Sigmoid colon (tissue), 7 donors: ENCODE results near the gene ZNF275. TPM values are rescaled to one million over a fixed set of nuclear protein-coding genes. Genes with fewer than 3 reads are reported as not detected.

Source experiments
- DNase-seq: peaks from one replicate; pipeline ENCODE4 v3.0.0-alpha.2; 2019
- H3K27ac ChIP-seq, 4 donors: fragments of 200-600 bp; sonication (generic); one replicate each; pipeline ENCODE4 v1.5.1; 2016 to 2019; ENCODE audit warnings: mild to moderate bottlenecking in 1 of 4
- H3K27me3 ChIP-seq, 3 donors: fragments of 200-600 bp; sonication (generic); one replicate each; pipeline ENCODE4 v1.5.1; 2019; ENCODE audit warnings: mild to moderate bottlenecking in 1 of 3
- H3K36me3 ChIP-seq, 4 donors: fragments of 200-600 bp; sonication (generic); one replicate each; pipeline ENCODE4 v1.5.1; 2016 to 2019
- H3K4me1 ChIP-seq, 4 donors: fragments of 200-600 bp; sonication (generic); one replicate each; pipeline ENCODE4 v1.5.1; 2017 to 2019
- H3K4me3 ChIP-seq, 4 donors: fragments of 200-600 bp; sonication (generic); one replicate each; pipeline ENCODE4 v1.5.1; 2017 to 2019; ENCODE audit warnings: mild to moderate bottlenecking in 2 of 4, moderate library complexity in 1 of 4
- H3K9me3 ChIP-seq, 4 donors: fragments of 200-600 bp in 3 of 4; sonication (generic) in 3 of 4; one replicate each; pipeline versions ENCODE4 v1.5.1 to v1.6.1; 2013 to 2019
- CTCF ChIP-seq, 4 experiments: fragments of 450-650 bp in 3 of 4; fragments of 200-600 bp in 1 of 4; IDR thresholded peaks; one replicate each; pipeline ENCODE4 v1.5.1; 2016 to 2019; ENCODE audit warnings: antibody characterized with exemption in 4 of 4, mild to moderate bottlenecking in 3 of 4, moderate library complexity in 2 of 4
- EP300 ChIP-seq, 4 donors: sonication (generic); formaldehyde crosslinking; IDR thresholded peaks; one replicate each; pipeline ENCODE4 v1.6.1; 2017; ENCODE audit warnings: antibody characterized with exemption in 4 of 4
- POLR2A ChIP-seq, 2 donors: fragments of 450-650 bp; IDR thresholded peaks; one replicate each; pipeline ENCODE4 v1.6.1; 2016; ENCODE audit warnings: antibody characterized with exemption in 2 of 2, mild to moderate bottlenecking in 2 of 2, moderate library complexity in 2 of 2
- POLR2AphosphoS5 ChIP-seq, 4 donors: sonication (generic); formaldehyde crosslinking; IDR thresholded peaks; one replicate each; pipeline ENCODE4 v1.6.1; 2017; ENCODE audit warnings: antibody characterized with exemption in 4 of 4
- WGBS, 2 donors: extraction: QIAGEN DNeasy Blood & Tissue Kit; methylation state at CpG; one replicate each; pipeline ENCODE4 v1.1.7; 2013; 5-methylcytosine and 5-hydroxymethylcytosine counted together
- intact Hi-C: fragments of 100-400 bp; cut with DNase I; formaldehyde crosslinking; loops from one replicate; pipeline ENCODE4 v1.15.1; 2023
- polyA plus RNA-seq, 3 donors: library from polyadenylated mRNA; stranded (reverse); fragments of 200-250 nt; gene quantifications; one replicate each; pipeline ENCODE4 v1.2.3, GENCODE V29; 2013
- total RNA-seq, 4 donors: library from RNA; depleted of rRNA; stranded (reverse); fragments of >200 nt; gene quantifications; one replicate each; pipeline ENCODE4 v1.1.0, GENCODE V29; 2016
- donor health status: healthy with polysubstance abuse.
- donor health status: Bipolar disorder and iron deficiency.
- donor health status: healthy.

The ZNF275 gene
- total and polyA plus RNA-seq, 7 donors, result 1.4 to 13.3 (median 8.6) TPM

GRCh38 chrX:153357877-153358276 is 23.9 kb downstream of the ZNF275 start:
- Histone ChIP-seq H3K9me3 (no peaks in the 10 kb centered on the region), H3K27ac (no peak overlapping the region), H3K4me1 (no peaks in the 10 kb centered on the region), H3K36me3 (no peaks in the 10 kb centered on the region), H3K4me3 (no peak overlapping the region), H3K27me3 (no peaks in the 10 kb centered on the region)
- TF ChIP-seq CTCF (IDR thresholded peaks at IDR 0.05) (no peak), POLR2A (IDR thresholded peaks at IDR 0.05) (no peak), POLR2AphosphoS5 (IDR thresholded peaks at IDR 0.05) (no peak), EP300 (IDR thresholded peaks at IDR 0.05) (no peak)
- intact Hi-C loops, result no loop called here
- no peak for DNase-seq
- 94 to 100% methylated on average over 1 of the region's 1 CpG for WGBS, 2 donors

GRCh38 chrX:153361781-153362397 is 27.9 kb downstream of the ZNF275 start:
- no peak for TF ChIP-seq POLR2A (IDR thresholded peaks at IDR 0.05)
- no peak for TF ChIP-seq EP300 (IDR thresholded peaks at IDR 0.05)
- no peak for TF ChIP-seq POLR2AphosphoS5 (IDR thresholded peaks at IDR 0.05)
- no peak for TF ChIP-seq CTCF (IDR thresholded peaks at IDR 0.05)
- 53 to 66% methylated on average over 2 of the region's 2 CpGs for WGBS, 2 donors
- no peaks in the 10 kb centered on the region for H3K4me1 ChIP-seq
- no peak overlapping the region for H3K4me3 ChIP-seq
- H3K27ac ChIP-seq, result no peak overlapping the region
- H3K27me3 ChIP-seq, result no peaks in the 10 kb centered on the region
- H3K9me3 ChIP-seq, result no peaks in the 10 kb centered on the region
- H3K36me3 ChIP-seq, result no peaks in the 10 kb centered on the region
- intact Hi-C loops, result no loop called here
- DNase-seq, result no peak

GRCh38 chrX:153365670-153366069 is 31.7 kb downstream of the ZNF275 start:
- no peak for DNase-seq
- 77 to 84% methylated on average over 4 of the region's 4 CpGs for WGBS, 2 donors
- Histone ChIP-seq H3K4me1 (no peaks in the 10 kb centered on the region), H3K27ac (no peak overlapping the region), H3K9me3 (no peaks in the 10 kb centered on the region), H3K4me3 (no peak overlapping the region), H3K36me3 (no peaks in the 10 kb centered on the region), H3K27me3 (no peaks in the 10 kb centered on the region)
- intact Hi-C loops, result no loop called here
- TF ChIP-seq POLR2AphosphoS5 (IDR thresholded peaks at IDR 0.05), result no peak
- TF ChIP-seq POLR2A (IDR thresholded peaks at IDR 0.05), result no peak
- TF ChIP-seq EP300 (IDR thresholded peaks at IDR 0.05), result no peak
- no peak for TF ChIP-seq CTCF (IDR thresholded peaks at IDR 0.05)

- H3K4me1 ChIP-seq, result no peaks in the 10 kb centered on the region
- WGBS, 2 donors, result 77 to 82% methylated on average over 3 of the region's 3 CpGs
- no peak for DNase-seq
- no peaks in the 10 kb centered on the region for H3K27me3 ChIP-seq
- no peaks in the 10 kb centered on the region for H3K36me3 ChIP-seq
- H3K9me3 ChIP-seq, result no peaks in the 10 kb centered on the region
- no peak overlapping the region for H3K27ac ChIP-seq
- intact Hi-C loops, result no loop called here
- no peak overlapping the region for H3K4me3 ChIP-seq
- TF ChIP-seq POLR2AphosphoS5 (IDR thresholded peaks at IDR 0.05) (no peak), CTCF (IDR thresholded peaks at IDR 0.05) (no peak)
Observed at GRCh38 chrX:153366119-153366518, 32.2 kb downstream of the ZNF275 start.
